Heart left ventricle (tissue), 13 donors: ENCODE results near the gene KDM5B.

Experiments used
- CTCF ChIP-seq, 12 donors: fragments of 200-600 bp; sonication (generic) in 4 of 12; IDR thresholded peaks; one replicate each; pipeline versions ENCODE4 v1.5.0 to v1.8.0; 2018 to 2022; ENCODE audit warnings: antibody characterized with exemption in 12 of 12, mild to moderate bottlenecking in 5 of 12
- POLR2A ChIP-seq, 2 donors: fragments of 450-650 bp; IDR thresholded peaks; one replicate each; pipeline ENCODE4 v1.6.1; 2017; ENCODE audit warnings: antibody characterized with exemption in 2 of 2, mild to moderate bottlenecking in 2 of 2, moderate library complexity in 2 of 2
- donor health status: ischemic (EF 13 %, LVEDD 7.1; RV severe dilation, severe dysfunction).
- donor health status: DM: no; HTN: yes; CAD: no.
- donor health status: DM: no; HTN: no; CAD: no.
- donor health status: ischemic (EF 25% LVEDD 6.9; RV normal size, moderate dysfunction).
- donor health status: ischemic (EF 25% LVEDD 5.7; RV mildly dilated, moderate dysfunction).
- donor health status: ischemic (EF 35%, LVEDD 5.7; RV mildly dilated, moderate dysfunction).
- donor health status: nonischemic (EF 11% LVEDD 7.7; RV severe dilation, severe dysfunction).
- donor health status: DM: yes; HTN: yes; CAD: no.
- donor health status: PGD.
- donor health status: ischemic (EF 29% LVEDD 5.4; RV normal size, mild dysfunction).
- donor health status: nonischemic (EF 23%, LVEDD 6.1; RV moderate dilation, normal function).

GRCh38 chr1:202698276-202698675, 109.9 kb downstream of the KDM5B start:
- no peak for TF ChIP-seq CTCF (IDR thresholded peaks at IDR 0.05)
- TF ChIP-seq POLR2A (IDR thresholded peaks at IDR 0.05): no peak
